Kidney capillary endothelial cell (primary cell): Measurements from ENCODE around the gene COL27A1.
"Not testable (repeated sequence)": the region's sequence is repeated elsewhere in the genome, so short reads cannot be mapped to it uniquely, and the experiment has no call there.

Experiments
- DNase-seq: peaks from one replicate; pipeline ENCODE4 v3.0.0-alpha.2; 2018; ENCODE audit warnings: low spot score

Gene COL27A1

DNA sequence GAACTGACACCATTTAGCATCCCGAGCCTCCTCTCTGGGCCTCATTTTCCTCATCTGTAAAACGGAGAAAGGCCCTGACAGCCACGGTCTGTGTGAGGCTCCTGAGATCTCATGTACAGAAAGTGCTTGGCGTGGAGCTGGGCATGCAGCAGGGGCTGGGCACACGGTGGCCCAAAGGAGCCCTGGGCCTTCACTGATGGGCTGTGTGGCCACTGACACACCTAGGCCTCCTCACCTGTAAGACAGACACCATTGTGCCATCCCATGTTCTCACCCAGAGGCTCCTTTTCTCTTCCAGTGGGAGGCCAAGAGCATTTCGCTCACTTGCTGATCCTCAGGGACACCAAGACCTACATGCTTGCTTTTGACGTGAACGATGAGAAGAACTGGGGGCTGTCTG lies 169.2 kb downstream of the COL27A1 start:
- DNase-seq = no peak

DNA sequence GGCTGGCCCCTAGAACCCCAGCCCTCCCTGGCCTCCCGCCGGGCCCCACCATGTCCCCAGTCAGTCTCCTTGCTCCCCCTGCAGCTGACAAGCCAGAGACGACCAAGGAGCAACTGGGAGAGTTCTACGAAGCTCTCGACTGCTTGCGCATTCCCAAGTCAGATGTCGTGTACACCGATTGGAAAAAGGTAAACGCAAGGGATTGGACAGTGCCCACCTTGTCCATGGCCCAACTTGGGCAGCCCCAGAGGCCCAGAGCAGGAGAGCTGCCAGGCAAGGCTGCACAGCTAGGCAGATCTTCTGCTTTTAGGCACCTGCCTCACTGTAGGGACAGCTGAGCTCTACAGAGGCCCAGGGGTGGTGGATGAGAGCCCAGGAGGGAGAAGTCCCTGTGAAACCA lies 169.6 kb downstream of the COL27A1 start:
- not testable (repeated sequence) for DNase-seq

DNA sequence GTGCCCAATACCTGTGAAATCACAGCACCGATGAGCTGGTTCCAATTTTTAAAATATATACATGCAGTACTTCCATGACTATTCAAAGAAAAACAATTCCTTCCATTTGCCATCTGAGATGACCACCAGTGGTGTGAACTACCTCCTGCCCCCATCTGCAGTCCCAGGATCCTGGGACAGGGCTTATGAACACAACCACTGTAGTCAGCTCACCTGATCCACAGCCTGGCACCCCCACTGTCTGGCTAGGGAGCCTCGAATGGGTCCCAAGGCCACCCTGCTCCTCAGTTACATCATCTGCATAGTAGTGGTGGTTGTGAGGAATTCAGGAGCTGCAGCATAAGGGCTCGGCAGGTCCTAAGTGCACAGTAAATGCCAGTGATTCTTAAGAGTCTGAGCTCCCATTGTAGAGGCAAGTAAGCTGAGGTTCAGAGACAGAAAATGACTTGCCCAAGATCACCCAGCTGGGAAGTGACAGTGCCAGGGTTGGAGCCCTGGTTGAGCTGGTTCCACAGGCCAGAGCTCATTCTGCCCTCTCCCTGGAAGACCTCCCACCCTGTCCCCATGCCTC lies 170.4 kb downstream of the COL27A1 start:
- not testable (repeated sequence) for DNase-seq

DNA sequence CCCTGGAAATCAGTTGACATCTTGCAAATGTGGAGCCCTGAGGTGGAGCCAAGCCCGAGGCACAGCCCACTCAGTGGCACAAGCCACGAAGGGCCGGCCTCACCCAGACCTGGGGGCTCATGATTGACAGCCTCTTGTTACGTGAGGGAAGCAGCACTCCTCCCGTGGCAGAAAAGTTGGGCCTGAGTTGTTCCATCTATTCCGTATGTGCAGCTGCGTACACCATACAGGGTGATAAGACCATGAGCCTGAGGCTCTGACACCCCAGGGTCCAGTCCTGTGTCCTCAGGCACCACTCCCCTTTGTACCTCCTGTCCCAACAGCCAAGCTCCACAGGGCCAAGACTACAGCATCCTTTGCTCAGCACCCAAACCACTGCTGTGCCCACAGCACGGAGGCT lies 172.4 kb downstream of the COL27A1 start:
- no peak for DNase-seq

DNA sequence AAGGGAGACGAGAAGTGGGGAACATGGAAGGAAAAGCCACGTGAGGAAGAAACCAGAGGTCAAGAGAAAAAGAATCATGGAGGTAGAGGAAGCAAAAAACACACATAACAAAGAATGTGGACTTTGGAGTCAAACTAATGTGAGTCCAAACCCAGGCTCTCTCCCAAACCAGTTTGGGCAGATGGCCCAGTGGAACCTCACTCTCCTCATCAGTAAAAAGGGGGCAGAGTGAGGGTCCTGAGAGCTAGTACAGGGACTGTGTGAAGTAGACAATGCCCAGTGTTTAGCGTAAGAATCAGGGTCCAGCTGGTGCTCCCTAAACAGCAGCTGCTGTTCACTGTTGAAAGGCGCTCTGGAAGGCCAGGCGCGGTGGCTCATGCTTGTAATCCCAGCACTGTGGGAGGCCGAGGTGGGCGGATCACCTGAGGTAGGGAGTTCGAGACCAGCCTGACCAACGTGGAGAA lies 173.1 kb downstream of the COL27A1 start:
- not testable (repeated sequence) for DNase-seq

DNA sequence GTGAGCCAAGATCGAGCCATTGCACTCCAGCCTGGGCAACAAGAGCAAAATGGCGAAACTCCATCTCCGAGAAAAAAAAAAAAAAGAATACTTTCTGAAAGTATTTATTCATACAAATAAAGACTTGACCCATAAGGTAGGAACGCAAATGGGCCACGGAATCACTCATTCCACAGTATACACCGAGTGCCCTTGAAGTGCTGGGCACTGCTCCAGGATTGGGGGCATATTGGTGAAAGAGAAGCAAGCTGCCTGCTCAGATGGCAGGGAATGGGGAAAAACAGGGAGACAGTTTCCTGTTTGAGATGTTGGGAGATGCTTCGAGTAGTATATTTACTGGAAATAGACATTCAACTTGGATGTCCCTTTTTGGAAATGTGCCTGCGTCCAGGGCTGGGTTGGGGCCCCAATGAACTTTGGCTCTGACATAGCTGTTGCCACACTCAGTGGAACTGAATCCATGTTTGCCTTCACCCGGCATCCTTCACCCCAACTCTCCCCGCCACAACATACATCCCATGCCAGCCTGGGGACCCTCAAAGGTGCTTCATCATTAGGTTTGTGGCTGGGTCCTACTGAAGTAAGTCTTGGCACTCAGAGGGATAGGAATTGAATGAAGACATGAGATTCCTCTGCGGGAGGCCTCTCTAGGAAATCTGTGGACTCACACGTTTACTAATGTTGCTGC lies 173.7 kb downstream of the COL27A1 start:
- DNase-seq = not testable (repeated sequence)

DNA sequence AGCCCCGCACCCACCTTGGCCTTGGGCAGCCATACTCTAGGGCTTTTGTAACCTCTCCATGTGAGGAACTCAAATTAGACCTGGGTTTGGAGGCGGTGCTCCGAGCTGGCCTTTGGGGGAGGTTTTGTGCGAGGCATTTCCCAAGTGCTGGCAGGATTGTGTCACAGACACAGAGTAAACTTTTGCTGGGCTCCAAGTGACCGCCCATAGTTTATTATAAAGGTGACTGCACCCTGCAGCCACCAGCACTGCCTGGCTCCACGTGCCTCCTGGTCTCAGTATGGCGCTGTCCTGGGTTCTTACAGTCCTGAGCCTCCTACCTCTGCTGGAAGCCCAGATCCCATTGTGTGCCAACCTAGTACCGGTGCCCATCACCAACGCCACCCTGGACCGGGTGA lies 174.3 kb downstream of the COL27A1 start, which contains the start of gene ORM2:
TSS of gene ORM2 (plus strand) at position 245 of the 398 bp plus-strand sequence. CDS start at position 281, 36 bp downstream.
- not testable (repeated sequence) for DNase-seq

DNA sequence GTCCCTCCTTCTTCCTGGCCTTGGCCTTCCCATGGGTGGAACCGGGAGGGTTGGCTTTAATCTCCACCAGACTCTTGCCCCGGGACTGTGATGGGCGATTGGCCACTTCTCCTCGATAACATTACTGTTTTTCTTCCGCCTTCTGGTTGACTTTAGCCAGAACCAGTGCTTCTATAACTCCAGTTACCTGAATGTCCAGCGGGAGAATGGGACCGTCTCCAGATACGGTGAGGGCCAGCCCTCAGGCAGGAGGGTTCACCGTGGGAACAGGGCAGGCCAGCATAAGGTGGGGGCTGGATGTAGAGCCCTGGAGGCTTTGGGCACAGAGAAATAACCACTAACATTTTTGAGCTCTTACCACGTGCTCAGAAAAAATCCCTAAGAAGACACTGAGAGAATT lies 175.3 kb downstream of the COL27A1 start:
- DNase-seq = no peak

DNA sequence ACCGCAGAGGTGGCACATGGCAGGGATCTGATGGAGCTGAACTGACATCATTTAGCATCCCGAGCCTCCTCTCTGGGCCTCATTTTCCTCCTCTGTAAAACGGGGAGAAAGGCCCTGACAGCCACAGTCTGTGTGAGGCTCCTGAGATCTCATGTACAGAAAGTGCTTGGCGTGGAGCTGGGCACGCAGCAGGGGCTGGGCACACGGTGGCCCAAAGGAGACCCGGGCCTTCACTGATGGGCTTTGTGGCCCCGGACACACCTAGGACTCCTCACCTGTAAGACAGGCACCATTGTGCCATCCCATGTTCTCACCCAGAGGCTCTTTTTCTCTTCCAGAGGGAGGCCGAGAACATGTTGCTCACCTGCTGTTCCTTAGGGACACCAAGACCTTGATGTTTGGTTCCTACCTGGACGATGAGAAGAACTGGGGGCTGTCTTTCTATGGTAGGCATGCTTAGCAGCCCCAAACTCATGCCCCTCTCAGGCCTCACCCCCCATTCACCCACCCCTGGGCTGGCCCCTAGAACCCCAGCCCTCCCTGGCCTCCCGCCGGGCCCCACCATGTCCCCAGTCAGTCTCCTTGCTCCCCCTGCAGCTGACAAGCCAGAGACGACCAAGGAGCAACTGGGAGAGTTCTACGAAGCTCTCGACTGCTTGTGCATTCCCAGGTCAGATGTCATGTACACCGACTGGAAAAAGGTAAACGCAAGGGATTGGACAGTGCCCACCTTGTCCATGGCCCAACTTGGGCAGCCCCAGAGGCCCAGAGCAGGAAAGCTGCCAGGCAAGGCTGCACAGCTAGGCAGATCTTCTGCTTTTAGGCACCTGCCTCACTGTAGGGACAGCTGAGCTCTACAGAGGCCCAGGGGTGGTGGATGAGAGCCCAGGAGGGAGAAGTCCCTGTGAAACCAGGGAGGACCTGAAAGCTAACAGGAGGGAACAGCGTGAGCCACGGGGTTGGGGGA lies 176.2 kb downstream of the COL27A1 start:
- DNase-seq = not testable (repeated sequence)

DNA sequence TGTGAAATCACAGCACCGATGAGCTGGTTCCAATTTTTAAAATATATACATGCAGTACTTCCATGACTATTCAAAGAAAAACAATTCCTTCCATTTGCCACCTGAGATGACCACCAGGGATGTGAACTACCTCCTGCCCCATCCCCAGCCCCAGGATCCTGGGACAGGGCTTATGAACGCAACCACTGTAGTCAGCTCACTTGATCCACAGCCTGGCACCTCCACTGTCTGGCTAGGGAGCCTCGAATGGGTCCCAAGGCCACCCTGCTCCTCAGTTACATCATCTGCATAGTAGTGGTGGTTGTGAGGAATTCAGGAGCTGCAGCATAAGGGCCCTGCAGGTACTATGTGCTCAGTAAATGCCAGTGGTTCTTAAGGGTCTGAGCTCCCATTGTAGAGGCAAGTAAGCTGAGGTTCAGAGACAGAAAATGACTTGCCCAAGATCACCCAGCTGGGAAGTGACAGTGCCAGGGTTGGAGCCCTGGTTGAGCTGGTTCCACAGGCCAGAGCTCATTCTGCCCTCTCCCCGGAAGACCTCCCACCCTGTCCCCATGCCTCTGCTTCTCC lies 177.2 kb downstream of the COL27A1 start:
- DNase-seq = not testable (repeated sequence)

DNA sequence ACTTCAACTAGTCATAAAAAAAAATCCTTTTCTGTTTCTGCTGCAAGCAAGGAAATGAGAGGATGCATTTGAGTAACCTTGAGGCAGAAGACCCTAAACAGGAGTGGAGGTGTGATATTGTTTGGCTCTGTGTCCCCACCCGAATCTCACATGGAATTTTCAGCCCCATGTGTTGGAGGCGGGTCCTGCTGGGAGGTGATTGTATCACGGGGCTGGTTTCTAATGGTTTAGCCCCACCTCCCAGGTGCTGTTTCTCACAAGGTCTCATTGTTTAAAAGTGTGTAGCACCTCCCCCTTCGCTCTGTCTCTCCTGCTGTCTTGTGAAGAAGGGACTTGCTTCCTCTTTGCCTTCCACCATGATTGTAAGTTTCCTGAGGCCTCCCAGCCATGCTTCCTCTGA lies 178.4 kb downstream of the COL27A1 start:
- DNase-seq = not testable (repeated sequence)

DNA sequence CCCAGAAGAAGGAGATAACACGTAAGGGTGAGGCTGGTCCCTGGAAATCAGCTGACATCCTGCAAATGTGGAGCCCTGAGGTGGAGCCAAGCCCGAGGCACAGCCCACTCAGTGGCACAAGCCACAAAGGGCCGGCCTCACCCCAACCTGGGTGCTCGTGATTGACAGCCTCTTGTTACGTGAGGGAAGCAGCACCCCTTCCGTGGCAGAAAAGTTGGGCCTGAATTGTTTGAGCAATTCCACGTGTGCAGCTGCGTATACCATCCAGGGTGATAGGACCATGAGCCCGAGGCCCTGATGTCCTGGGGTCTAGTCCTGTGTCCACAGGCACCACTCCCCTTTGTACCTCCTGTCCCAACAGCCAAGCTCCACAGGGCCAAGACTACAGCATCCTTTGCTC lies 179.2 kb downstream of the COL27A1 start:
- DNase-seq = no peak

DNA sequence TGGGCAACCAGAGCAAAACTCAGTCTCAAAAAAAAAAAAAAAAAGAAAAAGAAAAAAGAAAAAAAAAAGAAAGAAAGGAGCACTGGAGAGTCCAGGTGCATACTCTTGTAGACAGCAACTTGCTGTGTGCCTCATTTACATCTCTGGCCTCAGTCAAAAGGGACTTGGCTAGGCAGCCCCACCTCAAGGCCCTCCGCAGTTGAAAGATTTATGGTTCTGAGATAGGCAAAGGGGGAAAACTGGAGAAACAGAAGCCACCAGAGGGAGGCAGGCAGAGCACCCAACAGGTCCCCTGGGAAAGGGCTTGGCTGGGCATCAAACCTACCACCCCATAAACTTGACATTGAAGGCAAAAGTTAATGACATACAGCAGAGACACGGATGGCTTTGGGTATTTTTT lies 180.4 kb downstream of the COL27A1 start:
- DNase-seq = no peak

DNA sequence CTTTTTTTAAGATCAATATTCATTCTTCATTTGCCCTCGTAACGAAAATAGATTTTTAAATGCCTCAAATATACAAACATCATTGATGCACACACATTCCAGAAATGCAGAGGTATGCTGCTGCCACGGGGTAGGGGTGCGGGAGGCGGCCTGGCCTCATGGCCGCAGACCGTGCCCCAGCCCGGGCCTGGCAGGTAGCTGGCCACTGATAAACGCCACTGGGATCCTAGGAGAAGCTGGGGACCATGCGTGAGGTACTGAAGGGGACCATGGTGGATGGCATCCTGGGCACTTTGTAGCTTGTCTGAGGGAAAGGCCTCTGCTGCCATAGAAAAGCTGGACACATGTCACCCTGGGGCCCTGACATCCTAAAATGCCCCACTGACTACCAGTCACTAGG lies 180.8 kb downstream of the COL27A1 start:
- no peak for DNase-seq

DNA sequence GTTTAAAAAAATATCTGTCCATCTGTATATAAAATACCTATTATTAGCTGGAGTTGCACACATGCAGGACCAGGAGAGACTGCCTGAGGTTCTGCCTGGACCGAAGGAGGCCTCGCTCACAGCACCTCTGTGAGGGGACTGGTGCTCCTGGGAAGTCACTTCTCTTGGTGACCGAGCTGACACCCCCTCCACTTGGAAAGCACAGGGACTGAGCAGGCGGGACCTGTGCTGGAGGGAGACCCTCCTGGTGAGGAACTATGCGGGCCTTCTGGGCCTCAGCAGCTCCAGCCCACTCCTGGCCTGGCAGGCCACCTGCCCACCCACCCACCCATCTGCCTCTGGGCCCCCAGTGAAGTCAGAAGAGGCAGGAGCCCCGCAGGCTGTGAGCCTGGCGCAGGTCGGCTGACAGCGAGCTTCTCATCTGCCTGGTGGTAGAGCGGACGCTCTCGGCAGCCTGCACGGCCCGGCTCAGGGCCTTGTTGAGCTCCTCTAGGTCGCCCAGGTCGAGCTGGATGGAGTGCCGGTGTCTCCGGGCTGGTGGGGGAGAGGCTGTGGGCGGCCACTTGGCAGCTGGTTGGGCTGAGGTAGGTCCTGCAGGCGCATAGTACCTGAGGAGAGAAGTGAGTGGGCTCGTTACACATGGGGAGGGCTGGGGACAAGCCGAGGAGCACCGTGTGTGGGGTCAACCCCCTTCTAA lies 181.5 kb downstream of the COL27A1 start:
- no peak for DNase-seq

DNA sequence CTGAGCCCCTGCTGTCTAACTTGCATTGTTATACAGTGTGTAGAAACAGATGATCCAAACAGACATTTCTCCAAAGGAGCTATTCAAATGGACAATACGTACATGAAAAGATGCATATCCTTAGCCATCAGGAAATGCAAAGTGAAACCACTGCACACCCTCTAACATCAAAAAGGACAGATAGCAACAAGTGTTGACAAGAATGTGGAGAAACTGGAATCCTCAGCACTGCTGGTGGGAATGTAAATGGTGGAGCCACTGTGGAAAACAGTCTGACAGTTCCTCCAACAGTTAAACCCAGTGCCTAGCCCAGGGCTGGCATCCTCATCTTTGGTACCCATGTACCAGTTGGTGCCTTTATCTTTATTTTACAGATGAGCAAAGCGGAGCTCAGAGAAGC lies 182.8 kb downstream of the COL27A1 start:
- DNase-seq = no peak

DNA sequence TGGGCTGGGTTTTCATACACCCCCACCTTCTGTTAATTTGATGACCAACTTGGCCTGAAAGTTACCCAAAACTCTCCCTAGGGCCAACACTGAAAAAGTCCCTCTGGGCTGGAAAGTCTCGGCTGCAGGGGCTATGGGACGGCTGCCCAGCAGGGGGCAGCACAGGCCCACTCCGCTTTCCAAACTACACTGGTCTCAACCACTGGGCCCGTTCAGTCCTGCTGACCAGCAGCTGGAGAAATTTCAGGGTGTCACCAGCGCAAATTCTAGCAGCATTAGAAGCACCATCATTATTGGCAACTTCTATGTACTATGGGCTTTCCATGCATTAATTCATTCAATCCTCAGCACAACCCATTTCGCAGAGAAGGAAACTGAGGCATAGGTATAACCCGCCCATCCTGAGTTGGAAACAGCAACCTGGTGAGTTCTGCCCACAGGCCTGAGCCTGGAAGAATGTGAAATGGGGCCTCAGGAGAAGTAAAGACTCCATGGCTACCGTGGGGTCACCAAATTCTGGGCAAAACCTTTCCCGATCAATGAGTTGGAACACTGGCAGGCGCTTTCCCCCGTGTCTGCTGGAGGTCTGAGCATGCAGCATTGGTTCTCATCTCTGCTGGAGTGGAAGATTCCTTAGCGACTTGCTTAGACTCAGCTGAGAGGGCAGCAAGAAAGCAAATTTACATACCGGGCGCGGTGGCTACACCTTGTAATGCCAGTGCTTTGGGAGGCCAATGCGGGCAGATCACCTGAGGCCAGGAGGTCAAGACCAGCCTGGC lies 184.0 kb downstream of the COL27A1 start:
- peak; percentile 29 for DNase-seq

DNA sequence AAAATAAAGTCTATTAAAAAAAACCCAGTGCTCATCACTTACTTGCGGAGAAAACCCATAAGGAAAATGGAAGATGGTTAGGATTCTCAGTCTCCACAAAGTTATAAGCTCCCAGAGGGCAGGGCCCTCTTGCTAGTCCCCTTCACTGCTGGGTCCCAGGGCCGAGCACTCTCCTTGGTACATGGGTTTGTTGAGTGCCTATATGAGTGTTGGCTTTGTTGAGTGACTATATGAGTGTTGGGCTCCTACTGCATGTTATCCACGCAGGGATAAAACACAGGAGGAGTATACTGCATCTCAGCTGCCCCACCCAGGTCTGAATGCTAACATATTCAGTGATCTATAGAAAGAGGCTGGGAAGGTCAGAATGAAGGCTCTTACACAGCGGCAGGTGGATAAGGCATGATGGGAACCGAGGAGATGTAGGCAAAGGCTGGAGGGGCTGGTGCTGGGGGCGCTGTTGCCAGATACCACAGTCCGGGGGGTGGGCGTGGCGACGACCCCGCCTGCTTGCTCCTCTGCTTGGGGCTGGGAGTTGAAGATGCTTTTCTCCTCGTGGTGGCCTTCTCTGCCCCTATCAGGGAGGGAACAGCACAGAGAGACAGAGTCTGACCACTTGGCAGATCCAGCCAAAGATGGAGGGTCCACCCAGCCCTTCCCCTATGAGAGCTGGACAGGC lies 186.0 kb downstream of the COL27A1 start:
- DNase-seq = no peak

DNA sequence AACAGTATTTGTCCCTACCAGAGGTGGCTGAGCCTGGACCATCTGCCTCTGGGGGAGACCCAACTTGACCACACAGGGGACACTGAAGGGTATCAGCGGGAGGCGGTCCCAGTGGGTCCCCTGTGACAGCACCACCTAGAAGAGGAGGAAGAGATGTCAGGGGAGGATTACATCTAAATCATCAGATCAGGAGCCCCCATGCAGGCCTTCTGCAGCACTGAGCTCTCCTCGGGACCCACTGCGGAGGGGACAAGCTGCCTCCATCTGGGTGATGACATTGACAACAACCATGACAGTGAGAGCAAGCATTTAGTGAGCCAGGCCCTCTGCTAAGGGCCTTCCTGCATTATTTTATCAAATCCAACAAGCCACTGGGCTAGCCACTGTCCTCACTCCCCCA lies 186.7 kb downstream of the COL27A1 start:
- no peak for DNase-seq

DNA sequence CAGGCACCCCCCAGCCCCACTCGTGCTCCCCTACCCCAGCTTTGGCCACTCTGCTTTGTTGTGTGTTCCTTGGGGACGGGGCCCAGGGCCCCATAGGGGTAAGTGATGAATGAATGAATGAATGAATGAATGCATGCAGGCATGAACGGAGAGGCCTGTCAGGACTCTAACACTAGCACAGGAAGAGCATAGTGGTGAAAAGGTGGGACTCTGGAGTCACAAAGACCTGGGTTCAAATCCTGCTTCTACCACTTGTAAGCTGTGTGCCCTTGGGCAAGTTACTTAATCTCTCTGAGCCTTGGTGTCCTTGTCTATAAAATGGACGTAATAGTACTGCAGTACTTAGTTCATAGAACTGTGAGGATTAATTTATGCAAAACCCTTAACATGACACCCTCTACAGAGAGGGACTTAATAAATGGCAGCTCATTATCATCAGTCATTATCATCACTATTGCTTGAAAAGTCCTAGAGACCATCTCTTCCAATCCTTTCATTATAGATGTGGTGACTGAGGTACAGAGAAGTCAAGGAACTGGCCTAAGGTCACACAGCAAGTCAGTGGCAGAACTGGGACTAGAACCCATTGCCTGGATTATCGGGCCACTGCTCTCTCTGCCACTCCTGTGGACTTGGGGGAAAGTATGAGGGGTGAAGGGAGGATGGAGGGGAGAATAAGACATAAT lies 187.6 kb downstream of the COL27A1 start:
- DNase-seq = no peak
